ENCODE data around the gene CLBA1.
"Not testable (repeated sequence)": the region's sequence is repeated elsewhere in the genome, so short reads cannot be mapped to it uniquely, and the experiment has no call there.

Gene CLBA1

DNA sequence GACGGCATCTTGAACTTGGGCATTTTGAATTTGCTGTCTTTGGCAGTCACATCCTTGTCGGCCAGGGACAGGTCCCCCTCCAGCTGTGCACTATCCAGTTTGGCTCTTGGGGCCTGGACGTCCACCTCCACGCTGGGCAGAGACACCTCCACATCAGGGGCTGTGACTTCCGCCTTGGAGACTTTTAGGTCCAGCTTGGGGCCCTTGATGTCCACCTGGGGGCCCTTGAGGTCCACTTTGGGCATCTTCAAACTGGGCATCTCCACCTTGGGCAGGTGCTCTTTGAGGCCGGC, 41.6 kb upstream of the CLBA1 start:
- H3K4me1 ChIP-seq (ENCODE audit: control extremely low read depth in 1 of 4, control insufficient read depth in 4 of 4, insufficient read depth in 4 of 4, low read length in 3 of 4); CTCF ChIA-PET; H3K36me3 ChIP-seq (ENCODE audit: control insufficient read depth in 4 of 4, insufficient read depth in 4 of 4, low read length in 3 of 4); H3K9me3 ChIP-seq (ENCODE audit: control extremely low read depth in 1 of 5, control insufficient read depth in 4 of 5, insufficient read depth in 2 of 5, low read depth in 1 of 5, low read length in 4 of 5); DNase-seq; H3K27ac ChIP-seq (ENCODE audit: insufficient read depth in 1 of 2, low read depth in 1 of 2, low read length in 2 of 2, poor library complexity in 1 of 2, severe bottlenecking in 2 of 2); H3K4me3 ChIP-seq (ENCODE audit: control insufficient read depth in 1 of 7, extremely low read depth in 1 of 7, insufficient read depth in 4 of 7, low read depth in 2 of 7, low read length in 6 of 7); H3K27me3 ChIP-seq (replicated peaks in 2 of 5; ENCODE audit: control insufficient read depth in 4 of 5, insufficient read depth in 5 of 5, low read length in 4 of 5): not testable (repeated sequence)
- 85% methylated on average over 6 of the region's 6 CpGs for WGBS (ENCODE audit: insufficient coverage)
- POLR2A ChIA-PET, result interaction anchor here (0.6 kb wide), 1 partner anchor 129 kb away, joined by 3 read pairs; no protein-coding TSS in a partner anchor

DNA sequence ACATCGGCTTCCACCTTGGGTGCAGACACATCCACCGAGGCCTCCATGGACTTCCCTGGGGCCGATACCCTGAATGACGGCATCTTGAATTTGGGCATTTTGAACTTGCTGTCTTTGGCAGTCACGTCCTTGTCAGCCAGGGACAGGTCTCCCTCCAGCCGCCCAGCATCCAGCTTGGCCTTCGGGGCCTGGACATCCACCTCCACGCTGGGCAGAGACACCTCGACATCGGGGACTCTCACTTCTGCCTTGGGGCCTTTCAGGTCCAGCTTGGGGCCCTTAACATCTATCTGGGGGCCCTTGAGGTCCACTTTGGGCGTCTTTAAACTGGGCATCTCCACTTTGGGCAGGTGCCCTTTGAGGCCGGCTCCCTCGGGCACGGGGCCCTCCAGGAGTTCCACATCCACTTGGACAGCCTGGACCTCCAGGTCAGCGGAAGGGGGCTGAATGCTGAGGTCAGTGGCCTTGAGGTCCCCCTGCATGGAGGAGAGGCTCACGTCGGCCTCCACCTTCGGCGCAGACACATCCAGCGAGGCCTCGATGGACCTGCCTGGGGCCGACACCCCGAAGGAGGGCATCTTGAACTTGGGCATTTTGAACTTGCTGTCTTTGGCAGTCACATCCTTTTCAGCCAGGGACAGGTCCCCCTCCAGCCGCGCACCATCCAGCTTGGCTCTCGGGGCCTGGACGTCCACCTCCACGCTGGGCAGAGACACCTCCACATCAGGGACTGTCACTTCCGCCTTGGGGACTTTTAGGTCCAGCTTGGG, 41.0 kb upstream of the CLBA1 start:
- H3K27ac ChIP-seq (ENCODE audit: insufficient read depth in 1 of 2, low read depth in 1 of 2, low read length in 2 of 2, poor library complexity in 1 of 2, severe bottlenecking in 2 of 2); DNase-seq; H3K36me3 ChIP-seq (ENCODE audit: control insufficient read depth in 4 of 4, insufficient read depth in 4 of 4, low read length in 3 of 4); H3K4me1 ChIP-seq (ENCODE audit: control extremely low read depth in 1 of 4, control insufficient read depth in 4 of 4, insufficient read depth in 4 of 4, low read length in 3 of 4); CTCF ChIA-PET; H3K4me3 ChIP-seq (ENCODE audit: control insufficient read depth in 1 of 7, extremely low read depth in 1 of 7, insufficient read depth in 4 of 7, low read depth in 2 of 7, low read length in 6 of 7); H3K27me3 ChIP-seq (replicated peaks in 2 of 5; ENCODE audit: control insufficient read depth in 4 of 5, insufficient read depth in 5 of 5, low read length in 4 of 5); H3K9me3 ChIP-seq (ENCODE audit: control extremely low read depth in 1 of 5, control insufficient read depth in 4 of 5, insufficient read depth in 2 of 5, low read depth in 1 of 5, low read length in 4 of 5): not testable (repeated sequence)
- 94% methylated on average over 27 of the region's 29 CpGs for WGBS (ENCODE audit: insufficient coverage)
- POLR2A ChIA-PET, result interaction anchor here (0.6 kb wide), 1 partner anchor 128 kb away, joined by 3 read pairs; no protein-coding TSS in a partner anchor

DNA sequence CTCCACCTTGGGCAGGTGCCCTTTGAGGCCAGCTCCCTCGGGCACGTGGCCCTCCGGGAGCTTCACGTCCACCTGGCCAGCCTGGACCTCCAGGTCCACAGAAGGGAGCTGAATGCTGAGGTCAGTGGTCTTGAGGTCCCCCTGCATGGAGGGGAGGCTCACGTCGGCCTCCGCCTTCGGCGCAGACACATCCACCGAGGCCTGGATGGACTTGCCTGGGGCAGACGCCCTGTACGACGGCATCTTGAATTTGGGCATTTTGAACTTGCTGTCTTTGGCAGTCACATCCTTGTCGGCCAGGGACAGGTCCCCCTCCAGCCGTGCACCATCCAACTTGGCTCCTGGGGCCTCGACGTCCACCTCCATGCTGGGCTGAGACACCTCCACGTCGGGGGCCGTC, 40.3 kb upstream of the CLBA1 start:
- H3K4me3 ChIP-seq (ENCODE audit: control insufficient read depth in 1 of 7, extremely low read depth in 1 of 7, insufficient read depth in 4 of 7, low read depth in 2 of 7, low read length in 6 of 7); H3K36me3 ChIP-seq (ENCODE audit: control insufficient read depth in 4 of 4, insufficient read depth in 4 of 4, low read length in 3 of 4); CTCF ChIA-PET; H3K27me3 ChIP-seq (replicated peaks in 2 of 5; ENCODE audit: control insufficient read depth in 4 of 5, insufficient read depth in 5 of 5, low read length in 4 of 5); H3K27ac ChIP-seq (ENCODE audit: insufficient read depth in 1 of 2, low read depth in 1 of 2, low read length in 2 of 2, poor library complexity in 1 of 2, severe bottlenecking in 2 of 2); H3K4me1 ChIP-seq (ENCODE audit: control extremely low read depth in 1 of 4, control insufficient read depth in 4 of 4, insufficient read depth in 4 of 4, low read length in 3 of 4); DNase-seq; H3K9me3 ChIP-seq (ENCODE audit: control extremely low read depth in 1 of 5, control insufficient read depth in 4 of 5, insufficient read depth in 2 of 5, low read depth in 1 of 5, low read length in 4 of 5); POLR2A ChIA-PET: not testable (repeated sequence)
- 90% methylated on average over 17 of the region's 20 CpGs for WGBS (ENCODE audit: insufficient coverage)

GRCh38 chr14:104945986-104946965, 39.3 kb upstream of the CLBA1 start:
- POLR2A ChIA-PET, result not testable (repeated sequence)

GRCh38 chr14:104947201-104947600, 38.4 kb upstream of the CLBA1 start:
- 98% methylated on average over 12 of the region's 13 CpGs for WGBS (ENCODE audit: insufficient coverage)
- not testable (repeated sequence) for DNase-seq
- CTCF ChIA-PET, result interaction anchor here (1.2 kb wide), 1 partner anchor 13 kb away, joined by 3 read pairs; no protein-coding TSS in a partner anchor

More at GRCh38 chr14:104945986-104946965, 39.3 kb upstream of the CLBA1 start:
- H3K27me3 ChIP-seq (replicated peaks in 2 of 5; ENCODE audit: control insufficient read depth in 4 of 5, insufficient read depth in 5 of 5, low read length in 4 of 5); CTCF ChIA-PET; H3K27ac ChIP-seq (ENCODE audit: insufficient read depth in 1 of 2, low read depth in 1 of 2, low read length in 2 of 2, poor library complexity in 1 of 2, severe bottlenecking in 2 of 2); H3K36me3 ChIP-seq (ENCODE audit: control insufficient read depth in 4 of 4, insufficient read depth in 4 of 4, low read length in 3 of 4); H3K4me1 ChIP-seq (ENCODE audit: control extremely low read depth in 1 of 4, control insufficient read depth in 4 of 4, insufficient read depth in 4 of 4, low read length in 3 of 4); H3K4me3 ChIP-seq (ENCODE audit: control insufficient read depth in 1 of 7, extremely low read depth in 1 of 7, insufficient read depth in 4 of 7, low read depth in 2 of 7, low read length in 6 of 7); DNase-seq; H3K9me3 ChIP-seq (ENCODE audit: control extremely low read depth in 1 of 5, control insufficient read depth in 4 of 5, insufficient read depth in 2 of 5, low read depth in 1 of 5, low read length in 4 of 5): not testable (repeated sequence)
- 95% methylated on average over 26 of the region's 43 CpGs for WGBS (ENCODE audit: insufficient coverage)

GRCh38 chr14:104947881-104948735, 37.5 kb upstream of the CLBA1 start:
- not testable (repeated sequence) for DNase-seq; H3K4me3 ChIP-seq (ENCODE audit: control insufficient read depth in 1 of 7, extremely low read depth in 1 of 7, insufficient read depth in 4 of 7, low read depth in 2 of 7, low read length in 6 of 7); H3K4me1 ChIP-seq (ENCODE audit: control extremely low read depth in 1 of 4, control insufficient read depth in 4 of 4, insufficient read depth in 4 of 4, low read length in 3 of 4); H3K27ac ChIP-seq (ENCODE audit: insufficient read depth in 1 of 2, low read depth in 1 of 2, low read length in 2 of 2, poor library complexity in 1 of 2, severe bottlenecking in 2 of 2); H3K36me3 ChIP-seq (ENCODE audit: control insufficient read depth in 4 of 4, insufficient read depth in 4 of 4, low read length in 3 of 4); H3K9me3 ChIP-seq (ENCODE audit: control extremely low read depth in 1 of 5, control insufficient read depth in 4 of 5, insufficient read depth in 2 of 5, low read depth in 1 of 5, low read length in 4 of 5); H3K27me3 ChIP-seq (replicated peaks in 2 of 5; ENCODE audit: control insufficient read depth in 4 of 5, insufficient read depth in 5 of 5, low read length in 4 of 5)
- CTCF ChIA-PET, result interaction anchor here (1.2 kb wide), 1 partner anchor 13 kb away, joined by 3 read pairs; no protein-coding TSS in a partner anchor
- POLR2A ChIA-PET, result interaction anchor here (0.6 to 0.7 kb wide), 2 partner anchors 52 to 57 kb away, joined by 3 read pairs; no protein-coding TSS in a partner anchor
- WGBS (ENCODE audit: insufficient coverage), result 96% methylated on average over 27 of the region's 35 CpGs

More at GRCh38 chr14:104947201-104947600, 38.4 kb upstream of the CLBA1 start:
- not testable (repeated sequence) for H3K36me3 ChIP-seq (ENCODE audit: control insufficient read depth in 4 of 4, insufficient read depth in 4 of 4, low read length in 3 of 4); H3K4me1 ChIP-seq (ENCODE audit: control extremely low read depth in 1 of 4, control insufficient read depth in 4 of 4, insufficient read depth in 4 of 4, low read length in 3 of 4); H3K4me3 ChIP-seq (ENCODE audit: control insufficient read depth in 1 of 7, extremely low read depth in 1 of 7, insufficient read depth in 4 of 7, low read depth in 2 of 7, low read length in 6 of 7); H3K9me3 ChIP-seq (ENCODE audit: control extremely low read depth in 1 of 5, control insufficient read depth in 4 of 5, insufficient read depth in 2 of 5, low read depth in 1 of 5, low read length in 4 of 5); H3K27ac ChIP-seq (ENCODE audit: insufficient read depth in 1 of 2, low read depth in 1 of 2, low read length in 2 of 2, poor library complexity in 1 of 2, severe bottlenecking in 2 of 2); H3K27me3 ChIP-seq (replicated peaks in 2 of 5; ENCODE audit: control insufficient read depth in 4 of 5, insufficient read depth in 5 of 5, low read length in 4 of 5)
- POLR2A ChIA-PET, result interaction anchor here (0.6 kb wide), 1 partner anchor 53 kb away, joined by 3 read pairs; no protein-coding TSS in a partner anchor
